Activated CD8-positive, alpha-beta T cell treated with anti-CD3 and anti-CD28 coated beads, Interleukin-2, amount 10 ng/mL, durations not matched to agents 7 days and 5 days (primary cell): Measurements from ENCODE around the gene PTCD2. TPM values are rescaled to one million over a fixed set of nuclear protein-coding genes. Genes with fewer than 3 reads are reported as not detected.

Experiments used
- ATAC-seq: fragments of 150-1000 bp; cut with Tn5 transposase; one replicate; pipeline ENCODE4 v1.10.0; 2021; ENCODE audit warnings: moderate library complexity
- CTCF ChIA-PET: fragments of 350-600 bp; sonication (Branson Sonifier 250); formaldehyde crosslinking; loops from one replicate; lab custom pipeline; 2021; ENCODE audit warnings: antibody characterized with exemption; lab: Charles Lee
- POLR2A ChIA-PET: fragments of 350-600 bp; sonication (Branson Sonifier 250); formaldehyde crosslinking; loops from one replicate; lab custom pipeline; 2021; ENCODE audit warnings: antibody characterized with exemption; lab: Charles Lee
- DNase-seq: peaks from one replicate; pipeline ENCODE4 v3.0.0-alpha.2; 2020
- H3K27ac Mint-ChIP-seq: one replicate; pipeline ENCODE4 v1.8.0; 2021; ENCODE audit warnings: mild to moderate bottlenecking, mixed read lengths
- H3K27me3 Mint-ChIP-seq: one replicate; pipeline ENCODE4 v1.8.0; 2021; ENCODE audit warnings: low read depth, mixed read lengths
- H3K36me3 Mint-ChIP-seq: one replicate; pipeline ENCODE4 v1.8.0; 2021; ENCODE audit warnings: low read depth, mixed read lengths
- H3K4me1 Mint-ChIP-seq: one replicate; pipeline ENCODE4 v1.8.0; 2021; ENCODE audit warnings: low read depth, mixed read lengths
- H3K4me3 Mint-ChIP-seq: one replicate; pipeline ENCODE4 v1.8.0; 2021; ENCODE audit warnings: mild to moderate bottlenecking, mixed read lengths
- H3K9me3 Mint-ChIP-seq: one replicate; pipeline ENCODE4 v1.8.0; 2022; ENCODE audit warnings: mixed read lengths; ENCODE audit not compliant: insufficient read depth
- total RNA-seq, 2 experiments: library from RNA; stranded (reverse); gene quantifications; one replicate each; pipeline ENCODE4 v1.2.3, GENCODE V29; 2021

The PTCD2 gene
- total RNA-seq, 2 experiments from 2014 or later: 8.4 to 9.5 TPM

GRCh38 chr5:72383726-72384125 lies 63.6 kb downstream of the PTCD2 start:
- POLR2A ChIA-PET: no interaction called here
- DNase-seq (no peak), ATAC-seq (no peak)
- no peaks in the 10 kb centered on the region for H3K36me3 Mint-ChIP-seq
- no peaks in the 10 kb centered on the region for H3K4me1 Mint-ChIP-seq
- H3K27ac Mint-ChIP-seq: no peak overlapping the region
- no peaks in the 10 kb centered on the region for H3K9me3 Mint-ChIP-seq
- no peak overlapping the region for H3K4me3 Mint-ChIP-seq
- peaks cover 6% of the 10 kb centered on the region for H3K27me3 Mint-ChIP-seq
- CTCF ChIA-PET: no interaction called here

GRCh38 chr5:72386639-72387038 lies 66.5 kb downstream of the PTCD2 start:
- POLR2A ChIA-PET: no interaction called here
- no peak overlapping the region for H3K4me3 Mint-ChIP-seq
- H3K9me3 Mint-ChIP-seq: no peaks in the 10 kb centered on the region
- H3K36me3 Mint-ChIP-seq: no peaks in the 10 kb centered on the region
- CTCF ChIA-PET: no interaction called here
- no peaks in the 10 kb centered on the region for H3K4me1 Mint-ChIP-seq
- H3K27me3 Mint-ChIP-seq: peaks cover 8% of the 10 kb centered on the region
- no peak for ATAC-seq
- H3K27ac Mint-ChIP-seq: no peak overlapping the region
- DNase-seq: no peak

- H3K36me3 Mint-ChIP-seq: no peaks in the 10 kb centered on the region
- no peaks in the 10 kb centered on the region for H3K9me3 Mint-ChIP-seq
- no peak for ATAC-seq
- no peak for DNase-seq
- ChIA-PET POLR2A (interaction anchor here (1.1 kb wide), 1 partner anchor 19 kb away, joined by 3 read pairs; no protein-coding TSS in a partner anchor), CTCF (no interaction called here)
- H3K4me3 Mint-ChIP-seq: no peak overlapping the region
- no peaks in the 10 kb centered on the region for H3K4me1 Mint-ChIP-seq
- H3K27me3 Mint-ChIP-seq: peaks cover 13% of the 10 kb centered on the region
- no peak overlapping the region for H3K27ac Mint-ChIP-seq
These were observed 67.8 kb downstream of the PTCD2 start for GRCh38 chr5:72387985-72388384.

- ChIA-PET POLR2A (no interaction called here), CTCF (no interaction called here)
- Mint-ChIP-seq H3K4me3 (no peak overlapping the region), H3K36me3 (no peaks in the 10 kb centered on the region), H3K27ac (no peak overlapping the region), H3K27me3 (peaks cover 19% of the 10 kb centered on the region), H3K4me1 (no peaks in the 10 kb centered on the region), H3K9me3 (no peaks in the 10 kb centered on the region)
- DNase-seq (no peak), ATAC-seq (no peak)
These were observed 68.5 kb downstream of the PTCD2 start for GRCh38 chr5:72388646-72389045.

GRCh38 chr5:72390836-72391235 lies 70.7 kb downstream of the PTCD2 start:
- no peaks in the 10 kb centered on the region for H3K36me3 Mint-ChIP-seq
- H3K9me3 Mint-ChIP-seq: no peaks in the 10 kb centered on the region
- no peak for DNase-seq
- no peak overlapping the region for H3K4me3 Mint-ChIP-seq
- peaks cover 18% of the 10 kb centered on the region for H3K27me3 Mint-ChIP-seq
- POLR2A ChIA-PET: no interaction called here
- no peak for ATAC-seq
- no peaks in the 10 kb centered on the region for H3K4me1 Mint-ChIP-seq
- H3K27ac Mint-ChIP-seq: no peak overlapping the region
- CTCF ChIA-PET: interaction anchor here (0.9 kb wide), 1 partner anchor 99 kb away, joined by 3 read pairs; no protein-coding TSS in a partner anchor

GRCh38 chr5:72392326-72392733 lies 72.2 kb downstream of the PTCD2 start:
- CTCF ChIA-PET: no interaction called here
- Mint-ChIP-seq H3K9me3 (no peaks in the 10 kb centered on the region), H3K27me3 (peaks cover 21% of the 10 kb centered on the region), H3K36me3 (no peaks in the 10 kb centered on the region), H3K4me1 (no peaks in the 10 kb centered on the region), H3K27ac (no peak overlapping the region), H3K4me3 (no peak overlapping the region)
- POLR2A ChIA-PET: no interaction called here
- DNase-seq (no peak), ATAC-seq (no peak)

GRCh38 chr5:72393052-72393451 lies 72.9 kb downstream of the PTCD2 start:
- POLR2A ChIA-PET: no interaction called here
- H3K27ac Mint-ChIP-seq: no peak overlapping the region

GRCh38 chr5:72394688-72395087 lies 74.5 kb downstream of the PTCD2 start:
- no peaks in the 10 kb centered on the region for H3K36me3 Mint-ChIP-seq
- ATAC-seq: no peak
- no peak overlapping the region for H3K27ac Mint-ChIP-seq
- DNase-seq: no peak
- CTCF ChIA-PET: no interaction called here
- H3K27me3 Mint-ChIP-seq: peaks cover 23% of the 10 kb centered on the region
- H3K4me1 Mint-ChIP-seq: no peaks in the 10 kb centered on the region
- H3K4me3 Mint-ChIP-seq: no peak overlapping the region
- H3K9me3 Mint-ChIP-seq: no peaks in the 10 kb centered on the region
- POLR2A ChIA-PET: no interaction called here

More at GRCh38 chr5:72393052-72393451, 72.9 kb downstream of the PTCD2 start:
- Mint-ChIP-seq H3K27me3 (peaks cover 21% of the 10 kb centered on the region), H3K9me3 (no peaks in the 10 kb centered on the region), H3K4me3 (no peak overlapping the region), H3K4me1 (no peaks in the 10 kb centered on the region), H3K36me3 (no peaks in the 10 kb centered on the region)
- ATAC-seq (no peak), DNase-seq (no peak)
- CTCF ChIA-PET: no interaction called here

- Mint-ChIP-seq H3K4me3 (no peak overlapping the region), H3K27me3 (peaks cover 19% of the 10 kb centered on the region), H3K9me3 (no peaks in the 10 kb centered on the region), H3K4me1 (no peaks in the 10 kb centered on the region), H3K27ac (no peak overlapping the region), H3K36me3 (no peaks in the 10 kb centered on the region)
- ChIA-PET CTCF (no interaction called here), POLR2A (no interaction called here)
- no peak for DNase-seq
- ATAC-seq: no peak
These were observed 77.7 kb downstream of the PTCD2 start for GRCh38 chr5:72397836-72398235.

- no peak overlapping the region for H3K4me3 Mint-ChIP-seq
- ATAC-seq (no peak), DNase-seq (no peak)
- no peaks in the 10 kb centered on the region for H3K4me1 Mint-ChIP-seq
- POLR2A ChIA-PET: no interaction called here
- CTCF ChIA-PET: no interaction called here
- H3K9me3 Mint-ChIP-seq: peaks cover 4% of the 10 kb centered on the region
- H3K27ac Mint-ChIP-seq: no peak overlapping the region
- peaks cover 10% of the 10 kb centered on the region for H3K27me3 Mint-ChIP-seq
- no peaks in the 10 kb centered on the region for H3K36me3 Mint-ChIP-seq
These were observed 80.8 kb downstream of the PTCD2 start for GRCh38 chr5:72400950-72401349.

- DNase-seq: no peak
- H3K4me1 Mint-ChIP-seq: no peaks in the 10 kb centered on the region
- H3K36me3 Mint-ChIP-seq: no peaks in the 10 kb centered on the region
- no peak overlapping the region for H3K4me3 Mint-ChIP-seq
- CTCF ChIA-PET: interaction anchor here (0.6 to 0.8 kb wide), 3 partner anchors 36 to 268 kb away, joined by 3 read pairs; no protein-coding TSS in a partner anchor
- no peak for ATAC-seq
- no peak overlapping the region for H3K27ac Mint-ChIP-seq
- POLR2A ChIA-PET: no interaction called here
- H3K27me3 Mint-ChIP-seq: peaks cover 7% of the 10 kb centered on the region
- peaks cover 4% of the 10 kb centered on the region for H3K9me3 Mint-ChIP-seq
These were observed 82.3 kb downstream of the PTCD2 start for GRCh38 chr5:72402381-72402890.

GRCh38 chr5:72402959-72403628 lies 82.9 kb downstream of the PTCD2 start:
- ChIA-PET POLR2A (no interaction called here), CTCF (interaction anchor here (0.6 to 0.8 kb wide), 2 partner anchors 37 to 269 kb away, joined by 3 read pairs; no protein-coding TSS in a partner anchor)
- Mint-ChIP-seq H3K27ac (no peak overlapping the region), H3K27me3 (peaks cover 7% of the 10 kb centered on the region), H3K4me1 (no peaks in the 10 kb centered on the region), H3K36me3 (no peaks in the 10 kb centered on the region), H3K4me3 (no peak overlapping the region), H3K9me3 (peaks cover 4% of the 10 kb centered on the region)
- ATAC-seq: no peak
- no peak for DNase-seq
